Cardiac muscle cell (in vitro differentiated cells and primary cell): Measurements from ENCODE around the gene ACER3. TPM values are rescaled to one million over a fixed set of nuclear protein-coding genes. Genes with fewer than 3 reads are reported as not detected.

Source experiments
- DNase-seq, 2 donors: peaks; one replicate each; pipeline versions ENCODE4 v3.0.0 to v3.0.0-alpha.2; 2010 to 2017; ENCODE audit warnings: low read depth in 1 of 2, low spot score in 1 of 2
- H3K27ac ChIP-seq: fragments of 200-600 bp; sonication (generic); 2 replicates; pipeline ENCODE4 v1.5.1; 2016
- H3K27me3 ChIP-seq: fragments of 200-600 bp; sonication (generic); 2 replicates; pipeline ENCODE4 v1.6.0; 2016; ENCODE audit warnings: control low read depth
- H3K36me3 ChIP-seq: fragments of 200-600 bp; sonication (generic); 2 replicates; pipeline ENCODE4 v1.5.1; 2016; ENCODE audit warnings: control low read depth
- H3K4me1 ChIP-seq: fragments of 200-600 bp; sonication (generic); 2 replicates; pipeline ENCODE4 v1.8.1; 2017; ENCODE audit warnings: low read depth, mild to moderate bottlenecking, mixed run types
- H3K4me3 ChIP-seq: fragments of 200-600 bp; sonication (generic); 2 replicates; pipeline ENCODE4 v1.5.1; 2016; ENCODE audit warnings: mild to moderate bottlenecking
- H3K9me3 ChIP-seq: fragments of 200-600 bp; sonication (generic); 2 replicates; pipeline ENCODE4 v1.5.1; 2017; ENCODE audit warnings: low read depth, mild to moderate bottlenecking, control low read depth
- CTCF ChIP-seq: IDR thresholded peaks from 2 replicates; pipeline ENCODE4 v1.5.1; 2012; ENCODE audit warnings: low read depth, mild to moderate bottlenecking, low read length
- polyA plus RNA-seq: library from polyadenylated mRNA; unstranded; fragments of >200 nt; fragmentation: Nextera tagmentation; extraction: Ambion mirVana; gene quantifications from 2 replicates; pipeline ENCODE4 v1.2.1, GENCODE V29; 2016
- total RNA-seq: library from RNA; depleted of rRNA; stranded (reverse); fragments of >200 nt; gene quantifications from 2 replicates; pipeline ENCODE4 v1.2.3, GENCODE V29; 2016

ACER3 gene
- total and polyA plus RNA-seq, 2 experiments from 2014 or later, result 5.6 to 9.8 TPM

GRCh38 chr11:76978818-76979217 is 118.1 kb downstream of the ACER3 start:
- no peak for DNase-seq
- no peak overlapping the region for H3K27ac ChIP-seq
- H3K27me3 ChIP-seq, result no peaks in the 10 kb centered on the region
- H3K36me3 ChIP-seq, result no peaks in the 10 kb centered on the region
- H3K4me1 ChIP-seq, result no peaks in the 10 kb centered on the region
- no peak for TF ChIP-seq CTCF
- H3K4me3 ChIP-seq, result no peak overlapping the region
- no peaks in the 10 kb centered on the region for H3K9me3 ChIP-seq

- no peaks in the 10 kb centered on the region for H3K9me3 ChIP-seq
- no peaks in the 10 kb centered on the region for H3K4me1 ChIP-seq
- H3K27ac ChIP-seq, result no peak overlapping the region
- no peak overlapping the region for H3K4me3 ChIP-seq
- H3K36me3 ChIP-seq, result no peaks in the 10 kb centered on the region
- H3K27me3 ChIP-seq, result no peaks in the 10 kb centered on the region
- no peak for DNase-seq
- no peak for TF ChIP-seq CTCF
Measured at GRCh38 chr11:76980196-76980595, 119.5 kb downstream of the ACER3 start.

- no peak for DNase-seq
- no peaks in the 10 kb centered on the region for H3K4me1 ChIP-seq
- H3K27ac ChIP-seq, result no peak overlapping the region
- H3K9me3 ChIP-seq, result no peaks in the 10 kb centered on the region
- no peaks in the 10 kb centered on the region for H3K27me3 ChIP-seq
- no peak overlapping the region for H3K4me3 ChIP-seq
- no peak for TF ChIP-seq CTCF
- H3K36me3 ChIP-seq, result no peaks in the 10 kb centered on the region
Measured at GRCh38 chr11:76984743-76985142, 124.0 kb downstream of the ACER3 start.

GRCh38 chr11:76987203-76987602 is 126.5 kb downstream of the ACER3 start:
- H3K36me3 ChIP-seq, result no peaks in the 10 kb centered on the region
- H3K27ac ChIP-seq, result no peak overlapping the region
- H3K4me1 ChIP-seq, result peaks cover 4% of the 10 kb centered on the region
- no peak overlapping the region for H3K4me3 ChIP-seq
- TF ChIP-seq CTCF, result no peak
- no peaks in the 10 kb centered on the region for H3K9me3 ChIP-seq
- H3K27me3 ChIP-seq, result no peaks in the 10 kb centered on the region
- no peak for DNase-seq

GRCh38 chr11:76990628-76991027 is 129.9 kb downstream of the ACER3 start:
- TF ChIP-seq CTCF, result no peak
- Histone ChIP-seq H3K27ac (no peak overlapping the region), H3K9me3 (no peaks in the 10 kb centered on the region), H3K27me3 (no peaks in the 10 kb centered on the region), H3K4me3 (no peak overlapping the region), H3K4me1 (peaks cover 9% of the 10 kb centered on the region), H3K36me3 (no peaks in the 10 kb centered on the region)
- DNase-seq, result no peak

GRCh38 chr11:76995081-76995576 is 134.4 kb downstream of the ACER3 start:
- H3K4me3 ChIP-seq, result no peak overlapping the region
- no peak for TF ChIP-seq CTCF
- H3K27ac ChIP-seq, result no peak overlapping the region
- no peaks in the 10 kb centered on the region for H3K36me3 ChIP-seq
- no peaks in the 10 kb centered on the region for H3K9me3 ChIP-seq
- DNase-seq, result no peak
- H3K27me3 ChIP-seq, result no peaks in the 10 kb centered on the region
- H3K4me1 ChIP-seq, result peaks cover 13% of the 10 kb centered on the region
